H1 (cell line): ENCODE measurements around the gene NUP107. TPM values are rescaled to one million over a fixed set of nuclear protein-coding genes. Genes with fewer than 3 reads are reported as not detected.

Experiments used
- BACH1 ChIP-seq: IDR thresholded peaks from 2 replicates; pipeline ENCODE4 v1.6.1; 2012; ENCODE audit warnings: low read length, improper control_type of control experiment
- CHD7 ChIP-seq: fragments of 300-600 bp; sonication (generic); IDR thresholded peaks from 2 replicates; pipeline ENCODE4 v1.7.1; 2012; ENCODE audit warnings: low read length, moderate library complexity, mild to moderate bottlenecking, inconsistent platforms; ENCODE audit not compliant: insufficient replicate concordance
- CTCF ChIP-seq, 3 experiments: IDR thresholded peaks; 1 replicate in 2 of 3; 2 replicates in 1 of 3; pipeline versions ENCODE4 v1.5.1 to v1.6.1; 2011; ENCODE audit warnings: low read length in 3 of 3, mild to moderate bottlenecking in 3 of 3, inconsistent platforms in 2 of 3, low read depth in 1 of 3, moderate library complexity in 1 of 3; ENCODE audit not compliant: insufficient read depth in 1 of 3; ENCODE audit errors: control extremely low read depth in 1 of 3
- FOSL1 ChIP-seq: IDR thresholded peaks from 2 replicates; pipeline ENCODE4 v1.6.1; 2011; ENCODE audit warnings: mild to moderate bottlenecking, low read depth, low read length, moderate library complexity; ENCODE audit not compliant: insufficient read depth
- GABPA ChIP-seq: IDR thresholded peaks from 2 replicates; pipeline ENCODE4 v1.6.1; 2011; ENCODE audit warnings: mild to moderate bottlenecking, low read length, moderate library complexity, borderline replicate concordance; ENCODE audit not compliant: insufficient read depth
- HDAC6 ChIP-seq: IDR thresholded peaks from one replicate; pipeline ENCODE4 v1.7.1; 2012; ENCODE audit warnings: low read depth, mild to moderate bottlenecking, inconsistent platforms, low read length, moderate library complexity
- MAFK ChIP-seq: IDR thresholded peaks from 2 replicates; pipeline ENCODE4 v1.6.1; 2012; ENCODE audit warnings: low read depth, mild to moderate bottlenecking, improper control_type of control experiment, low read length
- POU5F1 ChIP-seq: IDR thresholded peaks from 2 replicates; pipeline ENCODE4 v1.6.1; 2011; ENCODE audit warnings: low read depth, mild to moderate bottlenecking, low read length, moderate library complexity
- TAF1 ChIP-seq: IDR thresholded peaks from 2 replicates; pipeline ENCODE4 v1.6.1; 2011; ENCODE audit warnings: mild to moderate bottlenecking, low read depth, low read length
- polyA plus RNA-seq, 7 experiments: library from polyadenylated mRNA; depleted of rRNA in 3 of 7; stranded (reverse) in 5 of 7; unstranded in 2 of 7; fragments of >200 nt in 5 of 7; fragments of 200-250 nt in 2 of 7; gene quantifications; 1 replicate in 5 of 7; 2 replicates in 1 of 7; 4 replicates in 1 of 7; pipeline versions ENCODE4 v1.2.1 to v1.2.3, GENCODE V29; 2011 to 2013; ENCODE audit warnings: missing spikeins in 2 of 7, mixed read lengths in 2 of 7
- total RNA-seq: library from RNA; stranded (reverse); fragmentation: NEBNext Ultra II Directional; extraction: Animal tissue kit (Norgen Biotek cat#: 25700); gene quantifications from 2 replicates; pipeline ENCODE4 v1.2.1, GENCODE V29; 2021

NUP107 gene
- total and polyA plus RNA-seq, 2 of the 8 experiments (the other 6 are each of a cell fraction or from before 2014, with no cell fraction given): 46.1 to 141 TPM

- TF ChIP-seq CHD7 (no peak), CTCF (IDR thresholded peaks at IDR 0.05; ENCODE audit: control extremely low read depth in 1 of 3, insufficient read depth in 1 of 3, low read depth in 1 of 3, low read length in 3 of 3) (no peak), FOSL1 (no peak), MAFK (no peak), HDAC6 (no peak), TAF1 (no peak), BACH1 (no peak), GABPA (no peak), POU5F1 (no peak)
Observed at GRCh38 chr12:68750506-68750905, 63.7 kb downstream of the NUP107 start (continued).
